RKO (cell line): Measurements from ENCODE around the gene KIAA1328.

ENCODE experiments used
- DNase-seq: peaks from one replicate; pipeline ENCODE4 v3.0.0-alpha.2; 2016; ENCODE audit warnings: low spot score

The KIAA1328 gene

GRCh38 chr18:36953047-36953446, 124.1 kb downstream of the KIAA1328 start:
- DNase-seq: no peak

GRCh38 chr18:36960038-36960437, 131.1 kb downstream of the KIAA1328 start:
- DNase-seq: no peak

GRCh38 chr18:36963464-36963863, 134.5 kb downstream of the KIAA1328 start:
- DNase-seq: no peak

- DNase-seq: no peak
Observed at GRCh38 chr18:36974686-36975085, 145.8 kb downstream of the KIAA1328 start.

- DNase-seq: no peak
Observed at GRCh38 chr18:36977121-36977520, 148.2 kb downstream of the KIAA1328 start.

GRCh38 chr18:36993068-36993467, 164.1 kb downstream of the KIAA1328 start:
- DNase-seq: peak; percentile 23

- DNase-seq: no peak
Observed at GRCh38 chr18:37006742-37007141, 177.8 kb downstream of the KIAA1328 start.

- no peak for DNase-seq
Observed at GRCh38 chr18:37012452-37012851, 183.5 kb downstream of the KIAA1328 start.

GRCh38 chr18:37019157-37019827, 190.4 kb downstream of the KIAA1328 start:
- peak; percentile 63 for DNase-seq

- DNase-seq: no peak
Observed at GRCh38 chr18:37033419-37033818, 204.5 kb downstream of the KIAA1328 start.

- no peak for DNase-seq
Observed at GRCh38 chr18:37042381-37042780, 213.5 kb downstream of the KIAA1328 start.

- DNase-seq: no peak
Observed at GRCh38 chr18:37055137-37055802, 226.3 kb downstream of the KIAA1328 start.

GRCh38 chr18:37064187-37064586, 235.3 kb downstream of the KIAA1328 start:
- no peak for DNase-seq

GRCh38 chr18:37065254-37065653, 236.3 kb downstream of the KIAA1328 start:
- DNase-seq: no peak

GRCh38 chr18:37084912-37085311, 256.0 kb downstream of the KIAA1328 start:
- no peak for DNase-seq

GRCh38 chr18:37085362-37085761, 256.4 kb downstream of the KIAA1328 start:
- no peak for DNase-seq

- DNase-seq: no peak
Observed at GRCh38 chr18:37107748-37108522, 279.0 kb downstream of the KIAA1328 start.

GRCh38 chr18:37122877-37123276, 293.9 kb downstream of the KIAA1328 start:
- DNase-seq: no peak

GRCh38 chr18:37124516-37124915, 295.6 kb downstream of the KIAA1328 start:
- no peak for DNase-seq

GRCh38 chr18:37135177-37135576, 306.2 kb downstream of the KIAA1328 start:
- DNase-seq: no peak

- DNase-seq: no peak
Observed at GRCh38 chr18:37138456-37138855, 309.5 kb downstream of the KIAA1328 start.

GRCh38 chr18:37139876-37140275, 310.9 kb downstream of the KIAA1328 start:
- DNase-seq: no peak

GRCh38 chr18:37144921-37145320, 316.0 kb downstream of the KIAA1328 start:
- DNase-seq: no peak
